CD4-positive, alpha-beta T cell (primary cell): ENCODE measurements around the gene CLEC20A. TPM values are rescaled to one million over a fixed set of nuclear protein-coding genes. Genes with fewer than 3 reads are reported as not detected.

ENCODE experiments used
- ATAC-seq: fragments of 200-7000 bp; cut with Tn5 transposase; one replicate; pipeline ENCODE4 v1.10.0; 2022; ENCODE audit warnings: mild to moderate bottlenecking; ENCODE audit not compliant: poor library complexity
- CTCF ChIA-PET: fragments of 350-600 bp; sonication (Branson Sonifier 250); formaldehyde crosslinking; loops from one replicate; lab custom pipeline; 2021; ENCODE audit warnings: antibody characterized with exemption, inconsistent platforms; lab: Charles Lee
- POLR2A ChIA-PET: fragments of 350-600 bp; sonication (Branson Sonifier 250); formaldehyde crosslinking; loops from one replicate; lab custom pipeline; 2021; ENCODE audit warnings: antibody characterized with exemption, inconsistent platforms; lab: Charles Lee
- DNase-seq, 14 experiments: peaks; one replicate each; pipeline ENCODE4 v3.0.0-alpha.2; 2013 to 2020; ENCODE audit warnings: mixed read lengths in 2 of 14
- H3K27ac ChIP-seq, 2 donors: one replicate each; pipeline versions ENCODE4 v1.5.1 to v1.7.0; 2013; ENCODE audit warnings: low read length in 2 of 2, low read depth in 1 of 2, mild to moderate bottlenecking in 1 of 2
- H3K27me3 ChIP-seq, 2 experiments: 1 replicate in 1 of 2; 2 replicates in 1 of 2; pipeline versions ENCODE4 v1.6.1 to v1.7.0; 2013; ENCODE audit warnings: low read length in 2 of 2, control low read depth in 1 of 2, mild to moderate bottlenecking in 1 of 2, moderate library complexity in 1 of 2; ENCODE audit not compliant: insufficient read depth in 2 of 2, control insufficient read depth in 1 of 2
- H3K36me3 ChIP-seq: one replicate; pipeline ENCODE4 v1.6.1; 2013; ENCODE audit warnings: low read length, control low read depth; ENCODE audit not compliant: insufficient read depth
- H3K4me1 ChIP-seq: one replicate; pipeline ENCODE4 v1.6.1; 2013; ENCODE audit warnings: low read length, control low read depth; ENCODE audit not compliant: insufficient read depth
- H3K4me3 ChIP-seq: one replicate; pipeline ENCODE4 v1.5.1; 2013; ENCODE audit warnings: mild to moderate bottlenecking, low read length, moderate library complexity
- H3K9me3 ChIP-seq, 2 experiments: 1 replicate in 1 of 2; 2 replicates in 1 of 2; pipeline versions ENCODE4 v1.6.1 to v1.7.0; 2013; ENCODE audit warnings: low read length in 2 of 2, mild to moderate bottlenecking in 2 of 2, control low read depth in 1 of 2, moderate library complexity in 1 of 2; ENCODE audit not compliant: control insufficient read depth in 1 of 2, insufficient read depth in 1 of 2
- H3K27ac Mint-ChIP-seq: one replicate; pipeline ENCODE4 v1.8.0; 2020; ENCODE audit warnings: mixed read lengths
- H3K27me3 Mint-ChIP-seq: one replicate; pipeline ENCODE4 v1.8.0; 2021; ENCODE audit warnings: mixed read lengths
- H3K36me3 Mint-ChIP-seq: one replicate; pipeline ENCODE4 v1.8.0; 2021; ENCODE audit warnings: low read depth, mixed read lengths
- H3K4me1 Mint-ChIP-seq: one replicate; pipeline ENCODE4 v1.8.0; 2021; ENCODE audit warnings: low read depth, mixed read lengths
- H3K4me3 Mint-ChIP-seq: one replicate; pipeline ENCODE4 v1.8.0; 2020; ENCODE audit warnings: mild to moderate bottlenecking, mixed read lengths
- H3K9me3 Mint-ChIP-seq: one replicate; pipeline ENCODE4 v1.8.0; 2020; ENCODE audit warnings: mixed read lengths
- intact Hi-C, 2 experiments: fragments of 100-400 bp; cut with DNase I in 1 of 2; cut with micrococcal nuclease in 1 of 2; formaldehyde crosslinking; loops; one replicate each; pipeline versions ENCODE4 v1.15.1 to v1.9.0; 2023 to 2025; cut with DNase I, micrococcal nuclease
- polyA plus RNA-seq, 2 donors: library from polyadenylated mRNA; unstranded; fragments of 120-200 nt; gene quantifications; one replicate each; pipeline ENCODE4 v1.2.1, GENCODE V29; 2013
- total RNA-seq, 174 experiments: library from RNA in 2 of 174; stranded (reverse) in 2 of 174; gene quantifications; one replicate each; pipeline ENCODE4 v1.2.3 and lab custom pipeline; 2021 to 2026
- TF ChIP-seq, protein P1 (sequence below): fragments of 200-600 bp; IDR thresholded peaks from one replicate; pipeline ENCODE4 v1.8.0; 2022; ENCODE audit warnings: antibody characterized with exemption, mild to moderate bottlenecking

CLEC20A gene
- total RNA-seq (not detected), total RNA-seq (lab: John Stamatoyannopoulos, UW) (0 to 0.12 (median 0) reads per million in 172 experiments)
- not detected for polyA plus RNA-seq (2013, experiment 1 of 2)
- polyA plus RNA-seq (2013, experiment 2 of 2): 0.04 TPM

DNA sequence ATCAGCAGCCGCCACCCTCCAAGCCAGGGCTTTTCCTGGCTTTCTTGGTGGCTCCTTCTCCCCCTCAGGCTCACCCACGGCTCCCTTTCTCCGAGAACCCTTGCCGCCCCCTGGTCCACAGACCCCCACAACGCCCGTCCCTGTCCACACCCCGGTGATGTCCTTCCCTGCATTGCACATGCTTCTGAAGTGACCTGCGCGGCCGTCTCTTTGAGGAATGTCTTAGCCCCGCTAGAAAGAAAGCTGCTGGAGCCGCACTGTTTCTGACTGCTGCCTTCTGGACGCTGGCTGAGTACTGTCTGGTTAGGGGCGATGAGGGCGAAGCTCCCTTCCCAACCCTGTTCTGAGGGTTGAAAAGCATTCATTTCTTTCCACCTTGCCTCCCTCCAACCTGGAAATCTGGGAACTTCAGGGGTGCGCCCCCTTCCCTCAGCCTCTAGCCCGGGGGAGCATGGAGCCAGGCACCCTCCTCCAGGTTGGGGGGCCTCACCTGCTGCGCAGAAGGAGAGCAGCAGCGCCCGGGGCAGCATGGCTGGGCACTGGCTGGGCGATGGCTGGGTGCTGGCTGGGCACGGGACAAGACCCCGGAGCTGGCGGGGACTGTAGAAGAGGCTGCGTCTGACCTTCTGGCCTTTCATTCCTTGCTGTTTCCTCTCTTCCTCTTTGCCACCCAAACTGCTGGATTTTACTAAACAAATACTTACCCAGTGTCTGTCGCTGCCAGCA lies at the start of gene CLEC20A:
Gene CLEC20A, minus strand, starts transcription at position 555 of the 726 bp plus-strand sequence. Its CDS starts 25 bp downstream, at position 530.
- Mint-ChIP-seq H3K36me3 (no peaks in the 10 kb centered on the region), H3K4me1 (no peaks in the 10 kb centered on the region), H3K9me3 (no peaks in the 10 kb centered on the region), H3K27me3 (no peaks in the 10 kb centered on the region), H3K4me3 (no peak within 1 kb of the TSS), H3K27ac (no peak within 1 kb of the TSS)
- ATAC-seq: no peak
- Histone ChIP-seq H3K27ac (no peak within 1 kb of the TSS), H3K4me3 (no peak within 1 kb of the TSS), H3K9me3 (no peaks in the 10 kb centered on the region), H3K4me1 (no peaks in the 10 kb centered on the region), H3K36me3 (no peaks in the 10 kb centered on the region), H3K27me3 (no peaks in the 10 kb centered on the region)
- DNase-seq: no peak
- ChIA-PET POLR2A (no interaction called here), CTCF (no interaction called here)
- intact Hi-C loops: no loop called here
- TF ChIP-seq, protein P1, sequence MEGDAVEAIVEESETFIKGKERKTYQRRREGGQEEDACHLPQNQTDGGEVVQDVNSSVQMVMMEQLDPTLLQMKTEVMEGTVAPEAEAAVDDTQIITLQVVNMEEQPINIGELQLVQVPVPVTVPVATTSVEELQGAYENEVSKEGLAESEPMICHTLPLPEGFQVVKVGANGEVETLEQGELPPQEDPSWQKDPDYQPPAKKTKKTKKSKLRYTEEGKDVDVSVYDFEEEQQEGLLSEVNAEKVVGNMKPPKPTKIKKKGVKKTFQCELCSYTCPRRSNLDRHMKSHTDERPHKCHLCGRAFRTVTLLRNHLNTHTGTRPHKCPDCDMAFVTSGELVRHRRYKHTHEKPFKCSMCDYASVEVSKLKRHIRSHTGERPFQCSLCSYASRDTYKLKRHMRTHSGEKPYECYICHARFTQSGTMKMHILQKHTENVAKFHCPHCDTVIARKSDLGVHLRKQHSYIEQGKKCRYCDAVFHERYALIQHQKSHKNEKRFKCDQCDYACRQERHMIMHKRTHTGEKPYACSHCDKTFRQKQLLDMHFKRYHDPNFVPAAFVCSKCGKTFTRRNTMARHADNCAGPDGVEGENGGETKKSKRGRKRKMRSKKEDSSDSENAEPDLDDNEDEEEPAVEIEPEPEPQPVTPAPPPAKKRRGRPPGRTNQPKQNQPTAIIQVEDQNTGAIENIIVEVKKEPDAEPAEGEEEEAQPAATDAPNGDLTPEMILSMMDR: no peak

DNA sequence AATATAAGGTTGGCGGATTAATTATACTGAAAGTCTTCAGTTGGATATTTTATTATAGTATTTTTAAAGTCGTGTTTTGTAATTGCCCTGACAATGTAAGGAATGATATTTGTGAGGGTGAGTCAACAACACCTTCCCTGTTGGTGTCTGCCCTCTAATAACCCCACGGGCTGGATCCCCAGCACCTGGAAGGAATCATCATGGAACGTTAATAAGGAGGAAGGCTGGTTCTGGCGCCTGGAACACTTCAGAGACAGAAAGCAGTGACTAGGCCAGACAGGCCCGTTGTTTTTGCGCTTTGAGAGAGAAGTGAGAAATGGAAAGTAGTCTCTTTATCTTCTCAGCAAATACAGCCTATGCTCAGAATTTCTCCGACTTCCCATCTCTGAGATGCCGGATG lies 47.8 kb upstream of the CLEC20A start:
- ChIA-PET POLR2A (no interaction called here), CTCF (no interaction called here)
- Mint-ChIP-seq H3K4me3 (peak overlapping the region; percentile 83), H3K36me3 (no peaks in the 10 kb centered on the region), H3K27me3 (no peaks in the 10 kb centered on the region), H3K27ac (no peak overlapping the region), H3K4me1 (peaks cover 10% of the 10 kb centered on the region), H3K9me3 (no peaks in the 10 kb centered on the region)
- Histone ChIP-seq H3K27me3 (no peaks in the 10 kb centered on the region), H3K4me1 (peaks cover 16% of the 10 kb centered on the region), H3K27ac (no peak overlapping the region), H3K36me3 (no peaks in the 10 kb centered on the region), H3K4me3 (no peak overlapping the region), H3K9me3 (no peaks in the 10 kb centered on the region)
- TF ChIP-seq, protein P1: no peak
- DNase-seq (no peak), ATAC-seq (no peak)
- intact Hi-C loops: loop anchor here (5.0 to 10.0 kb wide), 3 partner anchors 180 to 1270 kb away; partner anchors contain the start of genes AXDND1 (in 1 of the 2) and RALGPS2 (in 1 of the 2)

DNA sequence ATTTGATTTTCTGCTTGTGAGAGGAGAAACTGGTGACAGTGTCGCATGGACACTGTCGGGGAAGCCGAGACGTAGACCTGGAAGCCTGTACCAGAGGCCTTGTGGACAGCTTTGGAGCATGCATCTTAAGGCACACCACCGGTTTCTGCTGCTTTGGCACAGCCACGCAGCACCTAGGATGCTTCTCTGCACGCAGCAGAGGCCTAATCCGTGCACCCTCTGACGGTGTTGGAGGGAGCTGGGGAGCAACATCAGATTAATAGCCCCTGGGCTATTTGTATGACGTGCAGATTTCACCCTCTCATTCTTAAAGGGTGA lies 46.5 kb upstream of the CLEC20A start:
- H3K36me3 ChIP-seq: no peaks in the 10 kb centered on the region
- peak in 1 of 14 experiments; percentile 28 for DNase-seq
- peaks cover 16% of the 10 kb centered on the region for H3K4me1 ChIP-seq
- H3K27ac ChIP-seq: no peak overlapping the region
- no peak overlapping the region for H3K27ac Mint-ChIP-seq
- POLR2A ChIA-PET: interaction anchor here (1.2 kb wide), 2 partner anchors 182 to 183 kb away, joined by 3 read pairs; partner anchors contain the start of gene RALGPS2
- intact Hi-C loops: loop anchor here (2.0 to 10.0 kb wide), 4 partner anchors 182 to 1272 kb away; partner anchors contain the start of genes AXDND1 (in 1 of the 2) and RALGPS2 (in 1 of the 2)
- CTCF ChIA-PET: interaction anchor here (0.7 kb wide), 1 partner anchor 210 kb away, joined by 3 read pairs; no protein-coding TSS in a partner anchor
- no peaks in the 10 kb centered on the region for H3K9me3 ChIP-seq
- no peaks in the 10 kb centered on the region for H3K9me3 Mint-ChIP-seq
- TF ChIP-seq, protein P1: no peak
- H3K27me3 Mint-ChIP-seq: no peaks in the 10 kb centered on the region
- no peak for ATAC-seq
- no peaks in the 10 kb centered on the region for H3K27me3 ChIP-seq
- H3K4me3 Mint-ChIP-seq: peak overlapping the region; percentile 93
- peak overlapping the region; percentile 77 for H3K4me3 ChIP-seq
- peaks cover 10% of the 10 kb centered on the region for H3K4me1 Mint-ChIP-seq
- H3K36me3 Mint-ChIP-seq: no peaks in the 10 kb centered on the region
